WTC11 (cell line): Measurements from ENCODE around the gene ZNF423.

Experiments
- ATF1 ChIP-seq: sonication (generic); formaldehyde crosslinking; IDR thresholded peaks from 2 replicates; pipeline ENCODE4 v1.8.1; 2023; ENCODE audit warnings: mild to moderate bottlenecking, moderate library complexity, missing genetic modification reagents
- ESRRA ChIP-seq: sonication (generic); formaldehyde crosslinking; IDR thresholded peaks from 2 replicates; pipeline ENCODE4 v1.8.1; 2022; ENCODE audit warnings: mild to moderate bottlenecking, missing genetic modification reagents, borderline replicate concordance
- ETV6 ChIP-seq: sonication (generic); formaldehyde crosslinking; IDR thresholded peaks from 2 replicates; pipeline ENCODE4 v1.8.1; 2022; ENCODE audit warnings: mild to moderate bottlenecking, missing genetic modification reagents
- FOXK1 ChIP-seq: sonication (generic); formaldehyde crosslinking; IDR thresholded peaks from 2 replicates; pipeline ENCODE4 v1.8.0; 2022; ENCODE audit warnings: mild to moderate bottlenecking, moderate library complexity, missing genetic modification reagents
- JAZF1 ChIP-seq: fragments of 250-450 bp; sonication (Bioruptor Pico); IDR thresholded peaks from 2 replicates; pipeline ENCODE4 v1.9.0; 2021; ENCODE audit warnings: moderate library complexity, mild to moderate bottlenecking, inconsistent platforms
- KAT7 ChIP-seq: sonication (generic); formaldehyde crosslinking; IDR thresholded peaks from 2 replicates; pipeline ENCODE4 v1.8.1; 2023; ENCODE audit warnings: missing genetic modification reagents, mild to moderate bottlenecking, borderline replicate concordance
- ZNF138 ChIP-seq: sonication (generic); formaldehyde crosslinking; conservative IDR thresholded peaks from 2 replicates; pipeline ENCODE4 v1.8.1; 2022; ENCODE audit warnings: mild to moderate bottlenecking, moderate library complexity, missing genetic modification reagents
- ZNF317 ChIP-seq: sonication (generic); formaldehyde crosslinking; IDR thresholded peaks from 2 replicates; pipeline ENCODE4 v1.8.1; 2023; ENCODE audit warnings: low read depth, mild to moderate bottlenecking, moderate library complexity, missing genetic modification reagents, borderline replicate concordance
- TF ChIP-seq, protein P1 (sequence below): fragments of 200-600 bp; IDR thresholded peaks from 2 replicates; pipeline ENCODE4 v1.8.0; 2022; ENCODE audit warnings: antibody characterized with exemption
- TF ChIP-seq, protein P2 (sequence below): sonication (generic); formaldehyde crosslinking; IDR thresholded peaks from 2 replicates; pipeline ENCODE4 v1.8.1; 2023; ENCODE audit warnings: mild to moderate bottlenecking, missing genetic modification reagents, moderate library complexity
- TF ChIP-seq, protein P3 (sequence below): sonication (generic); formaldehyde crosslinking; IDR thresholded peaks from 2 replicates; pipeline ENCODE4 v1.8.0; 2022; ENCODE audit warnings: mild to moderate bottlenecking, missing genetic modification reagents
- TF ChIP-seq, protein P4 (sequence below): sonication (generic); formaldehyde crosslinking; IDR thresholded peaks from 2 replicates; pipeline ENCODE4 v1.8.1; 2022; ENCODE audit warnings: mild to moderate bottlenecking, moderate library complexity, missing genetic modification reagents

DNA sequence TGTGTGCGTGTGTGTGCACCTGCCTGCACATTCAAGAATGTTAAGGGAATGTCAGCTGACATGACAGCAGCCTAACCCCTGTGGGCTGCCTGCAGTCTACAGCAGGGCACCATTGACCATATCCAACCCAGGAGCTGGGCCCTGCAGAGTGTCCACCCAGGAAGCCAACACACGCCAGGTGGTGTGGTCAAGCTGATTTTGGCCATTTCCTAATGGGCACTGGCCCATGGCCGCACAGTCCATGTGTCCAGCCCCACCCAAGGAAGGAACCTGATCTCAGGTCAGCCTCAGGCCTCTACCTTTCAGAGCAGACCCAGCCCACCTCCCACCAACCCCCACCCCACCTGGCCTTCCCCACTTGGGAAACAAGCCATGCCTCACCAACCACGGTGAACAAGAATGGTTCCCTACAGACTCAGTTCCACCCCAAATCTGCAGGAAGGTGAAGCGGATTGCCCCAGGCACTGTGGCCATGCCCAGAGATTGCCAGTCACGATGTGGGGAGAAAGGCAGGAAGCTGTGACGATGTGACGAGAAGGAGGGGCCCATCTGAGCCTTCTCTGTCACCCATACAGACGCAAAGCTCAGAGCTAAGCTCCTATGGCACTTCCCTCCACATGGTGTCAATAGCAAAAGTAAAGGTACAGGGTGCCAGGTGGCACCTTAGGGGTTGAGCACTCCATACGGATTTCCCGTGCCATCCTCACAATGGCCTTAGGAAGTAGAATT lies 77.5 kb downstream of the ZNF423 start:
- TF ChIP-seq, protein P1, sequence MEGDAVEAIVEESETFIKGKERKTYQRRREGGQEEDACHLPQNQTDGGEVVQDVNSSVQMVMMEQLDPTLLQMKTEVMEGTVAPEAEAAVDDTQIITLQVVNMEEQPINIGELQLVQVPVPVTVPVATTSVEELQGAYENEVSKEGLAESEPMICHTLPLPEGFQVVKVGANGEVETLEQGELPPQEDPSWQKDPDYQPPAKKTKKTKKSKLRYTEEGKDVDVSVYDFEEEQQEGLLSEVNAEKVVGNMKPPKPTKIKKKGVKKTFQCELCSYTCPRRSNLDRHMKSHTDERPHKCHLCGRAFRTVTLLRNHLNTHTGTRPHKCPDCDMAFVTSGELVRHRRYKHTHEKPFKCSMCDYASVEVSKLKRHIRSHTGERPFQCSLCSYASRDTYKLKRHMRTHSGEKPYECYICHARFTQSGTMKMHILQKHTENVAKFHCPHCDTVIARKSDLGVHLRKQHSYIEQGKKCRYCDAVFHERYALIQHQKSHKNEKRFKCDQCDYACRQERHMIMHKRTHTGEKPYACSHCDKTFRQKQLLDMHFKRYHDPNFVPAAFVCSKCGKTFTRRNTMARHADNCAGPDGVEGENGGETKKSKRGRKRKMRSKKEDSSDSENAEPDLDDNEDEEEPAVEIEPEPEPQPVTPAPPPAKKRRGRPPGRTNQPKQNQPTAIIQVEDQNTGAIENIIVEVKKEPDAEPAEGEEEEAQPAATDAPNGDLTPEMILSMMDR = no peak
- TF ChIP-seq ZNF317 (CRISPR knock-in tag) = no peak
- TF ChIP-seq ZNF138 (CRISPR knock-in tag) = no peak
- TF ChIP-seq, protein P2, sequence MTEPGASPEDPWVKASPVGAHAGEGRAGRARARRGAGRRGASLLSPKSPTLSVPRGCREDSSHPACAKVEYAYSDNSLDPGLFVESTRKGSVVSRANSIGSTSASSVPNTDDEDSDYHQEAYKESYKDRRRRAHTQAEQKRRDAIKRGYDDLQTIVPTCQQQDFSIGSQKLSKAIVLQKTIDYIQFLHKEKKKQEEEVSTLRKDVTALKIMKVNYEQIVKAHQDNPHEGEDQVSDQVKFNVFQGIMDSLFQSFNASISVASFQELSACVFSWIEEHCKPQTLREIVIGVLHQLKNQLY (CRISPR knock-in tag) = no peak
- no peak for TF ChIP-seq FOXK1 (CRISPR knock-in tag)
- TF ChIP-seq, protein P3, sequence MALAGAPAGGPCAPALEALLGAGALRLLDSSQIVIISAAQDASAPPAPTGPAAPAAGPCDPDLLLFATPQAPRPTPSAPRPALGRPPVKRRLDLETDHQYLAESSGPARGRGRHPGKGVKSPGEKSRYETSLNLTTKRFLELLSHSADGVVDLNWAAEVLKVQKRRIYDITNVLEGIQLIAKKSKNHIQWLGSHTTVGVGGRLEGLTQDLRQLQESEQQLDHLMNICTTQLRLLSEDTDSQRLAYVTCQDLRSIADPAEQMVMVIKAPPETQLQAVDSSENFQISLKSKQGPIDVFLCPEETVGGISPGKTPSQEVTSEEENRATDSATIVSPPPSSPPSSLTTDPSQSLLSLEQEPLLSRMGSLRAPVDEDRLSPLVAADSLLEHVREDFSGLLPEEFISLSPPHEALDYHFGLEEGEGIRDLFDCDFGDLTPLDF (CRISPR knock-in tag) = no peak
- TF ChIP-seq JAZF1 (CRISPR knock-in tag) = no peak
- TF ChIP-seq, protein P4, sequence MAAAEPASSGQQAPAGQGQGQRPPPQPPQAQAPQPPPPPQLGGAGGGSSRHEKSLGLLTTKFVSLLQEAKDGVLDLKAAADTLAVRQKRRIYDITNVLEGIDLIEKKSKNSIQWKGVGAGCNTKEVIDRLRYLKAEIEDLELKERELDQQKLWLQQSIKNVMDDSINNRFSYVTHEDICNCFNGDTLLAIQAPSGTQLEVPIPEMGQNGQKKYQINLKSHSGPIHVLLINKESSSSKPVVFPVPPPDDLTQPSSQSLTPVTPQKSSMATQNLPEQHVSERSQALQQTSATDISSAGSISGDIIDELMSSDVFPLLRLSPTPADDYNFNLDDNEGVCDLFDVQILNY (CRISPR knock-in tag) = no peak
- no peak for TF ChIP-seq ETV6 (CRISPR knock-in tag)
- TF ChIP-seq ATF1 = no peak
- no peak for TF ChIP-seq KAT7 (CRISPR knock-in tag)
- TF ChIP-seq ESRRA (CRISPR knock-in tag) = no peak
